Stomach (tissue), 4 donors: ENCODE measurements around the gene CREB5.

Source experiments
- CTCF ChIP-seq, 7 experiments: fragments of 450-650 bp in 4 of 7; fragments of 200-600 bp in 3 of 7; sonication (generic) in 3 of 7; IDR thresholded peaks; one replicate each; pipeline ENCODE4 v1.5.1; 2016 to 2019; ENCODE audit warnings: antibody characterized with exemption in 7 of 7, control low read depth in 2 of 7, mild to moderate bottlenecking in 1 of 7
- POLR2A ChIP-seq, 4 donors: fragments of 450-650 bp; IDR thresholded peaks; one replicate each; pipeline ENCODE4 v1.6.1; 2016; ENCODE audit warnings: antibody characterized with exemption in 4 of 4, control low read depth in 2 of 4, mild to moderate bottlenecking in 1 of 4, moderate library complexity in 1 of 4
- POLR2AphosphoS5 ChIP-seq, 3 donors: sonication (generic); formaldehyde crosslinking; IDR thresholded peaks; one replicate each; pipeline ENCODE4 v1.6.1; 2016; ENCODE audit warnings: antibody characterized with exemption in 3 of 3

DNA sequence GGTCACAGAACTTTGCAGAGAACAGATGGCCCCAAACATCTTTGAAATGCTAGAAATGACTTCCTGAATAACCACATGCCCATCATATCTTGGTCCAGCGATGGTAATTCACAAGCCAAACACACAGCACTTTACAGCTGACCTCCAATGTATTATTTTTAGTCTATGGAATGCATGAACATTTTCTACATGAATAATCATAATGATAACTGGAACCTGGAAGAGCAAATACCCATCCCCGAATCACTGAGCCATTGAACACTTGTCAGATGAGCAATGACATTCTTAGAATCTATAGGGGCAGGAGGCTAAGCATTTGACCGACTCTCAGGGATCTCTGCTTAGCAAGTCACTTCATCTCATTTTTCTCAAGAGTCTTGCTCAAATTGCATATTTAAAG, 167.3 kb downstream of the CREB5 start:
- TF ChIP-seq CTCF (IDR thresholded peaks at IDR 0.05) (no peak), POLR2AphosphoS5 (IDR thresholded peaks at IDR 0.05) (no peak), POLR2A (IDR thresholded peaks at IDR 0.05) (no peak)
